ENCODE results near the gene DPH5.
"Not testable (repeated sequence)": the region's sequence is repeated elsewhere in the genome, so short reads cannot be mapped to it uniquely, and the experiment has no call there.

The DPH5 gene

DNA sequence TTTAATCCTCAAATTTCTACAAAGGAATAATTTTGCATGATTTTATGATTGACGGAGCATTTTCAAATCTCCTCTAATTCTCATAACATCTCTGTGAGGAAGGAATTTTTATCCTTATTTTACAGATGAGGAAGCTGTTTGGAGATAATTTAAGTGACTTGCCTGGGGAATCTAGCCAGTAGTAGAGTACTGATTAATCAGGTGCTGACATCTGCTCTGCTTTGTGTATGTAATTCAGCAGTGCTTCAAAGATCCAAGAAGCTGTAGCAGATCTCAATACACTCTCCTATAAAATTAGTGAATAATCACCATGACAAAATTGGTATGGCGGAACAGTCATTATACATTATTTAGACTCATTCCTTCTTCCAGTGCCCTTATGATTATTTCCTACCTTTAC, 46.0 kb downstream of the DPH5 start:
- DNase-seq = no peak

GRCh38 chr1:100976936-100977335, 48.6 kb downstream of the DPH5 start:
- DNase-seq = no peak

DNA sequence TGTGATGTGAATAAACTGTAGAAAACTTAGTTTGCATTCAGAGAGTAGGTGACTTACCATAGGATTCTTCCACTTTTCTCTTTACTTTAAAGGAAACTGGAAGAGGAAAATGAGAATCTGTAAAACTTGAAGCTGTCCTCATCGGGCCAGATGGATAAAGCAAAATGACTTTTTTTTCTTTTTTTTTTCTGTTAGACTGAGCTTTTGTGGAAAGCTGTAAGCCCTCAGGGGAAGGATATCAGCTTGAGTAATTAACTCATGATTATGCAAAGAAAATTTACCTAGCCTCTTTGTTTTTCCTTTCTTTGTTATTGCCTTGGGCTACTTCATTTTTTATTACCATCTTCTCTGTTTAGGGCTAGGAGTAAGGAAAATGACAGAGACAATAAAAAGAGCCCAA, 53.4 kb downstream of the DPH5 start:
- DNase-seq = no peak

- no peak for DNase-seq
Measured at GRCh38 chr1:100971021-100971420, 54.6 kb downstream of the DPH5 start.

- DNase-seq = no peak
Measured at GRCh38 chr1:100969327-100969726, 56.3 kb downstream of the DPH5 start.

DNA sequence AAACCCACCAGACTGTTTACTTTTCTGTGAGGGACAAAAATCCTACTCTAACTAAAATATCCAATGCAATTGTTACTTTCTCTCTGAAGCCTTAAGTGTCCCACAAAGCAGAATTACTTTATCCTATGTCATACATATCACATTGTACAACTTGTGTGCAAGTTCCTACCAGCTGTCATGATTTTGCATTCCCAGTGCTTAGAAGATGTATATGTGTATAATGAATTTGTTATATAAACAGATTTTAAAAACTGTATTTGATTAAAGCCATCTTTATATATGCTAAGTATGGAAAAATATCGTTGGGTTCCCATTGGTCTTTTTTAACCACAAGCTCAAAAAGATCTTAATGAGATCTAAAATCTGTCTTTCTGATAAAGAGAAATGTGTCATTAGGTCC, 57.0 kb downstream of the DPH5 start:
- DNase-seq = no peak

- DNase-seq = no peak
Measured at GRCh38 chr1:100960098-100960497, 65.5 kb downstream of the DPH5 start.

GRCh38 chr1:100959502-100960060, 66.0 kb downstream of the DPH5 start:
- DNase-seq = peak; percentile 43

DNA sequence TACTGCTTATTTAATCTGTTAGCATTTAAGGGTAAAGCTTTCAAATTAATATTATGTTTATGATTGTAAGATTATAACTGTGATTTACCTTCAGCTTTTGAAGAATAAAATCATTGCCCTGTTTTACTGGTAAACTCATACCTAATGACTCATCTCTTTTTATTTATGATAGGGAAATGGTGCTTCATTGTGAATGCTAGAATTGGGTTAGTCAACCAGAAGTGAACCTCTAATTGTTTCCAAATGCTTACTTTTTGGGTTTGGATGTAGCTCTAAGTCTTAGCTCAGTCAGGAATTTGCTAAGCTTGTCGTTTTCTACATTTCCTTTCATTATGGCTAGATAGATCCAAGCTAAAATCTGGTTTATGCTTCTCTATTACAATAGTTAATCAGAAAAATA, 70.3 kb downstream of the DPH5 start:
- DNase-seq = peak; percentile 93

- no peak for DNase-seq
Measured at GRCh38 chr1:100953960-100954730, 71.4 kb downstream of the DPH5 start.

- DNase-seq = not testable (repeated sequence)
Measured at GRCh38 chr1:100952970-100953369, 72.6 kb downstream of the DPH5 start.

DNA sequence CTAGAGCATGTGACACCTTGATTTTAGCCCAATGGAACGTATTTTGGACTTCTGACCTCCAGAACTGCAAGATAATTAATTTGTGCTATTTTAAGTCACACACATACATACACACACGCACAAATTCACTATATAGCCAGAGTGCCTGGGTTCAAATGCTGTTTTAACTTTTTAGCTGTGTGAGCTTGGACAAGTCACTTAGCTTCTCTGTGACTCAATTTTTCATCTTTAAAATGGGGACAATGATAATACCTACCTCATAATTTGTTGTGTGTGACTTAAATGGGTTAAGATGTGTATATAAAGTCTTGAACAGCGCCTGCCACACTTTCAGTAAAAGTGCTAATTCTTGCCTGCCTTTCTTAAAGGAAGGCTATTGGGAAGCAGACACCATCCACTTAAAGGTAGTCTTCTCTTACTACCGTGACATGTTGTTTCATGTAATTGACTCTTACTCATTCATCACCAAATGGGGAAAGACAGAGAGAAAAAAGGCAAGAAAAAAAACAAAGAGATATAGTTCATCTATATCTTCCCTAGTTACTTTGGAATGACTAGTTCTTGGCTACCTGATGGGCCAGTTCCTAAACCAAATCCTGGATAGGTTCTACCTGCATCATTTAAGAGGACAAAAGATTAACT, 73.4 kb downstream of the DPH5 start:
- DNase-seq = no peak

GRCh38 chr1:100950781-100951180, 74.8 kb downstream of the DPH5 start:
- DNase-seq = peak; percentile 34

GRCh38 chr1:100950337-100950736, 75.2 kb downstream of the DPH5 start:
- DNase-seq = no peak

GRCh38 chr1:100949515-100950158, 75.9 kb downstream of the DPH5 start:
- not testable (repeated sequence) for DNase-seq

- not testable (repeated sequence) for DNase-seq
Measured at GRCh38 chr1:100948721-100949405, 76.7 kb downstream of the DPH5 start.

GRCh38 chr1:100947816-100948215, 77.8 kb downstream of the DPH5 start:
- not testable (repeated sequence) for DNase-seq

- not testable (repeated sequence) for DNase-seq
Measured at GRCh38 chr1:100946064-100946463, 79.5 kb downstream of the DPH5 start.

DNA sequence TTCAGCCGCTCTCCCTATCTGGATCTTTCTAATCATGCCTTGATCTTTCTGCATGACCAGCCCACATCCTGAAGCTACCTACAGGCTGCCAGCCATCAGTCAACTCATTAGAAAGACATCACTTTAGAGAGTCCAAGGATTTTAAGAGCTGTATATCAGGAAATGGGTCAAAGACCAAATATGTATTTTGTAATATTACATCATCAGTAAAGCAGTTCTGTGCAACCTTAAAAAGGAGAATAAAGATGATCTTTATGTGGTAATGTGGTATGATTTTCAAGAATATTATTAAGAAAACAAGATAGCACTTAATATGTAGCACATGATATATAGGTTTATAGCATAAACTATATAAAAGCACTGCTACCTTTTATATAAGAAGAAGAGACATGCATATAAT, 82.1 kb downstream of the DPH5 start:
- DNase-seq = peak; percentile 23

DNA sequence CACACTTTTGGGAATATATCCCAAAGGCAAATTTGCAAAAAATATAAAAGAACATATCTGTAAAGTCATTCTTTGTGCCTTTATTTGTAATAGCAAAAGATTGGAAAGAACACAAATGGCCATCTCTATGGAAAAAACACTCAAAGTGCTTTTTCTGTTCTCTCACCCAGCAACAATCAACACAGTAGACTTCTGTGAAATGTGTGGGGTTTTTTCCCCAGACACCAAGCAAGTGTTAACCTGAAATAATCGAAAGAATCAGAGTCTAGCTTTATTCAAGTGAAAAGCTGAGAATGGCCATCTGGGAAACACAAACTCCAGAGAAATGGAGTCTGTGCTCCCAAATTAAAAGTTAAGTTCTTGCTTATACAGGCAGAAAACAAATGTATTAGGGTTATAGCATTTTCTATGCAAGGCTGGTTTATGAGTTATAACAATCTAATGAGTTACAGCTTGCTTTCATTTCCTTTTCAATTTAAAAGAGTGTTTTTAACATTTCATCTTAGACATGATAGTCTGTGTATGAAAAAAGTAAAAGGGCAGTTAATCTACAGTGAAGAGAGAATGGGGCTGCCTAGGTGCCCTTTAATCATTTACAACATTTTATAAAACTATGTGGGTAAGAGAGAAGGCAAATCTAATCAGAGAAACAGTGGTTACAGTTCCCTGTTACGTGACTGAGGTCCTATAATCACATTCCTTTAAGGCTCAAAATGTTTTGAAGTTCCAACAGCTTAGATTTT, 83.1 kb downstream of the DPH5 start:
- DNase-seq = no peak

GRCh38 chr1:100941580-100942216, 83.9 kb downstream of the DPH5 start:
- no peak for DNase-seq

- DNase-seq = no peak
Measured at GRCh38 chr1:100941098-100941527, 84.5 kb downstream of the DPH5 start.

Data from HCEC 1CT (cell line).